Epithelial cell of prostate (primary cell): ENCODE results near the gene FECH.

ENCODE experiments used
- DNase-seq: peaks from one replicate; pipeline ENCODE4 v3.0.0-alpha.2; 2011; ENCODE audit warnings: low read depth, low spot score
- H3K27ac ChIP-seq: fragments of 450-650 bp; 2 replicates; pipeline ENCODE4 v1.5.1; 2017; ENCODE audit warnings: mild to moderate bottlenecking

FECH gene

GRCh38 chr18:57583297-57583835, 3.1 kb downstream of the FECH start:
- no peak for DNase-seq
- no peak overlapping the region for H3K27ac ChIP-seq

GRCh38 chr18:57581301-57581934, 5.1 kb downstream of the FECH start:
- no peak for DNase-seq
- no peak overlapping the region for H3K27ac ChIP-seq

- no peak for DNase-seq
- no peak overlapping the region for H3K27ac ChIP-seq
Observed at GRCh38 chr18:57579934-57580333, 6.6 kb downstream of the FECH start.

- no peak for DNase-seq
- no peak overlapping the region for H3K27ac ChIP-seq
Observed at GRCh38 chr18:57576316-57576715, 10.2 kb downstream of the FECH start.

GRCh38 chr18:57575542-57575941, 11.0 kb downstream of the FECH start:
- no peak for DNase-seq
- peak overlapping the region; percentile 19 for H3K27ac ChIP-seq

GRCh38 chr18:57574866-57575265, 11.6 kb downstream of the FECH start:
- DNase-seq, result no peak
- H3K27ac ChIP-seq, result peak overlapping the region; percentile 19

- no peak for DNase-seq
- H3K27ac ChIP-seq, result no peak overlapping the region
Observed at GRCh38 chr18:57570162-57570561, 16.3 kb downstream of the FECH start.

- H3K27ac ChIP-seq, result no peak overlapping the region
- no peak for DNase-seq
Observed at GRCh38 chr18:57569133-57569532, 17.4 kb downstream of the FECH start.

GRCh38 chr18:57561728-57562423, 24.6 kb downstream of the FECH start:
- no peak overlapping the region for H3K27ac ChIP-seq

GRCh38 chr18:57561261-57561660, 25.2 kb downstream of the FECH start:
- no peak for DNase-seq
- H3K27ac ChIP-seq, result no peak overlapping the region

More at GRCh38 chr18:57561728-57562423, 24.6 kb downstream of the FECH start:
- DNase-seq, result no peak

GRCh38 chr18:57559314-57559713, 27.2 kb downstream of the FECH start:
- no peak overlapping the region for H3K27ac ChIP-seq
- no peak for DNase-seq

GRCh38 chr18:57555134-57555533, 31.4 kb downstream of the FECH start:
- H3K27ac ChIP-seq, result no peak overlapping the region
- DNase-seq, result no peak

GRCh38 chr18:57550510-57550909, 36.0 kb downstream of the FECH start:
- no peak for DNase-seq
- no peak overlapping the region for H3K27ac ChIP-seq

- DNase-seq, result no peak
- no peak overlapping the region for H3K27ac ChIP-seq
Observed at GRCh38 chr18:57547260-57547659, 39.2 kb downstream of the FECH start.

- H3K27ac ChIP-seq, result no peak overlapping the region
- no peak for DNase-seq
Observed at GRCh38 chr18:57544936-57545660, 41.4 kb downstream of the FECH start.

- DNase-seq, result no peak
- peak overlapping the region; percentile 81 for H3K27ac ChIP-seq
Observed at GRCh38 chr18:57543560-57543959, 42.9 kb downstream of the FECH start.

- peak overlapping the region; percentile 81 for H3K27ac ChIP-seq
- DNase-seq, result peak; percentile 16
Observed at GRCh38 chr18:57542812-57543427, 43.6 kb downstream of the FECH start.

GRCh38 chr18:57542126-57542525, 44.4 kb downstream of the FECH start:
- H3K27ac ChIP-seq, result peak overlapping the region; percentile 81
- DNase-seq, result peak; percentile 29

GRCh38 chr18:57539702-57540101, 46.8 kb downstream of the FECH start:
- H3K27ac ChIP-seq, result no peak overlapping the region
- DNase-seq, result no peak

- no peak for DNase-seq
- peak overlapping the region; percentile 51 for H3K27ac ChIP-seq
Observed at GRCh38 chr18:57538614-57539013, 47.9 kb downstream of the FECH start.

- no peak for DNase-seq
- no peak overlapping the region for H3K27ac ChIP-seq
Observed at GRCh38 chr18:57534511-57534909, 52.0 kb downstream of the FECH start.
